Measurements from ENCODE around the gene NCAM2.

DNA sequence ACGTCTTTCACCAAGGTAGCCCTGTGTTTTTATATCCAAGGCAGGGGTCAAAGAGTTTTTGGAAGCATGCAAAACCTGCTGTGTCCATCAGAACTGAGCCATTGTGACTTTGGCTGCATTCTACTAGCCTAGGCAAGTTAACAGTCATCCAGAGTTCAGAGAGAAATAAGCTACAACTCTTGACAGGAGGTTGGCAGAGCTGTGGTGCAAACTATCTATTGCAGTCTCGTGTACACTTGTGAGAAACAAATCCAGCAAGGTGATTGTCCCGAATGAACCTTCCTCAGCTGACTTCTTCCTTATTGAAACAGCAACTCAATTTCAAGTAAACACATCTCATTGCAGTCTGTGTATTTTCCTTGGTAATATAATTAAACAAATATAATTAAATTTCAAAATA, 124.5 kb downstream of the NCAM2 start:
- TF ChIP-seq EP300 (IDR thresholded peaks at IDR 0.05; ENCODE audit: borderline replicate concordance) = no peak
- no peak for TF ChIP-seq TAF1 (IDR thresholded peaks at IDR 0.05; ENCODE audit: low read depth)
- no peak for TF ChIP-seq ZBTB7A (IDR thresholded peaks at IDR 0.05; ENCODE audit: low read depth)
